Cardiac fibroblast (primary cell): ENCODE measurements around the gene ARHGAP19.

ENCODE experiments used
- DNase-seq, 2 donors: peaks; one replicate each; pipeline versions ENCODE4 v3.0.0 to v3.0.0-alpha.2; 2010; ENCODE audit warnings: low read depth in 2 of 2
- H3K4me3 ChIP-seq, 2 donors: replicated peaks in 1 of 2; 1 replicate in 1 of 2; 2 replicates in 1 of 2; pipeline ENCODE4 v1.5.1; 2011; ENCODE audit warnings: low read depth in 2 of 2, low read length in 2 of 2, mild to moderate bottlenecking in 2 of 2, moderate library complexity in 1 of 2
- CTCF ChIP-seq: IDR thresholded peaks from one replicate; pipeline ENCODE4 v1.5.1; 2011; ENCODE audit warnings: low read depth, mild to moderate bottlenecking, low read length, inconsistent platforms

ARHGAP19 gene

GRCh38 chr10:97180363-97180755, 112.1 kb downstream of the ARHGAP19 start:
- DNase-seq = no peak
- no peak overlapping the region for H3K4me3 ChIP-seq
- TF ChIP-seq CTCF = no peak

DNA sequence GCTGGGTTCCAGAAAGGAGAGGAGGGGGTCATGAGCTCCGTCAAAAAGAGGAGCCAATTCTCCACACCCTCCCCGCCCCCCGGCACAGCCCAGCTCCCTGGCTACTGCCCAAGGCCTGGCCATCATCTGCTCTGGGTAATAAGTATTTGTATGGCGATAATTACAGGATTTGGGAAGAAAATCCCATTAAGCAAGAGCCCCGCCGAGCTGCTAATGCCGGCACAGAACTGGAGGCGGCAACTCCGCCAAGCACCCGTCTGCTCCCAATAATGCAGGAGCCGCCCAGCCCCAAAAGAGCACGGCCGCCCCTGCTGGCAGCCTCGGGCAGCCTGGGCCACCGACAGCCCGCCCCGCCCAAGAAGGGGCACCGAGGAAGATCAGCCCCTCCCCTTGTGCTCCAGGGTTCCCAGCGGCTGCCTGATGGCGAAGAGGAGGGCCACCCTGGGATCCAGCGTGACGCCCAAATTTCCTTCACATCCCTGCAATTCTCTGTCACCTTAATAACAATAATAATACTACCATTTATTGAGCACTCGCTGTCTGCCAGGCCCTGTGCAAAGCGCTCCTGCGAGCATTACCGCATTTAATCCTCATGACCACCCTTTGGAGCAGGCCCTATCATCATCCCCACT, 112.6 kb downstream of the ARHGAP19 start:
- TF ChIP-seq CTCF = no peak
- no peak for DNase-seq
- H3K4me3 ChIP-seq = no peak overlapping the region

- H3K4me3 ChIP-seq = no peak overlapping the region
- DNase-seq = no peak
- TF ChIP-seq CTCF = no peak
Measured at GRCh38 chr10:97179311-97179710, 113.1 kb downstream of the ARHGAP19 start.

DNA sequence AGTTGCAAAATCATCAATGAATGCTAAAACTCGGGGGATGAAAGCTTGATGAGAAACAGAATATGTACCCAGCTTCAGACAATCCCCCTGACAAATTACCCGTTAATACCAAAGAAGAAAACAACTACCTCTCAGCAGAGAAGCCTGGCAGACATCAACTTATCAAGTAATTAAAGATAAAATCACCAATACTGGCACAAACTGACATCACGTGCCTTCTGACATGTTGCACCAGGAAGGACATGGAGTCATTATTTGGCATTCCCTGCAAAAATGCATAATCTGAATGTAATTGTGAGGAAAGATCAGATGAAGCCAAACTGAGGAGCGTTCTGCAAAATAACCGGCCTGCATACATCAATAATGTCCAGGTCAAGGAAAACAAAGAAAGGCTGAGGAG, 114.4 kb downstream of the ARHGAP19 start:
- H3K4me3 ChIP-seq = no peak overlapping the region
- no peak for DNase-seq
- TF ChIP-seq CTCF = no peak

DNA sequence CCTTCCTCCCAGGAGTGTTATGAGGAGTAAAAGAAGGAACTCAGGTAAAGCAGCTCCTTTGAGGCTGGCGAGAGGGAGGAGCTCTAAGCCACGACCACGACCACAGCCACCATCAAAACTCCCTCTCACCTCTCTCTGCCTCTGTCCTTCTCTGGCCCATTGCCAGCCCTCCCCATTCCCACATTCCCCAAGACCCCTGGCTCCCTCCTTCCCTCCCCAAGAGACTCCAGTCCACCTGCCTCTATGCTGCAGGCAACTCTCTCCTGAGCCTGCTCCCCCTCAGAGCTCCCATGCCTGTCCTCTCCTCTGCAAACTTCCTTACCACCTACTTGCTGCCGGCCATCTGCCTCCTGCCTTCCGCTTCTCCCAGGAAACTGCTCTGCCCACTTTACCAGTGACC, 116.2 kb downstream of the ARHGAP19 start:
- no peak for DNase-seq
- TF ChIP-seq CTCF = no peak
- H3K4me3 ChIP-seq = no peak overlapping the region

DNA sequence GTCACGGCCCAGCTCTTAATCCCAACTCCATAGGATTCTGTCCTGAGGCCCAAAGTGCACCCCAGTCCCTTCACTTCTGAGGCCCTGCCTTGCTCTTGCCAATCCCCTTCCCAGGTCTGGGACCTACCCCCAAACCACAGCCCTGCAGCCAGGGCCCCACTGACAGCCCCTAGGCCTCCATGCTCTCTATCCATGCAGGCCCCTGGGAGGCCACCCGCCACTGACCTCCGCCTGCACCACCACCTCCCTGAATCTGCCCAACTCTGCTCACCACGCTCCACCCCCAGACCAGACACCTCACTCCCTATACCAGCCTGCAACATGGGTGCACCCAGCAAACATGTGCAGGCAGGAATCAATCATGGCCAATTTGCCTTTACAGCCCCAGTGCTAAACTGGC, 116.9 kb downstream of the ARHGAP19 start:
- H3K4me3 ChIP-seq = no peak overlapping the region
- no peak for TF ChIP-seq CTCF
- no peak for DNase-seq

DNA sequence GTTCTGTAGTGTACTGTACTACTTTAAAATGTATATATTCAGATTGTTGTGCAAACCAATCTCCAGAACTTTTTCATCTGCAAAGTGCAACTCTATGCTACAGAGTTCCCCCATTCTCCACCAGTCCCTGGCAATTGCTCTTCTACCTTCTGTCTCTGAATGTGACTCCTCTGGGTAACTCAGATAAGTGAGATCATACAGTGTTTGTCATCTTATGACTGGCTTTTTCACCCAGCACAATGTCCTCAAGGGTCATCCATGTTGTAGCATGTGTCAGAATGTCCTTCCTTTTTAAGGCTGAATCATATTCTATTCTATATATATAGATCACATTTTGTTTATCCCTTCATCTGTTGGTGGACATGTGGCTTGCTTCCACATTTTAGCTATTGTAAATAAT, 117.5 kb downstream of the ARHGAP19 start:
- no peak overlapping the region for H3K4me3 ChIP-seq
- no peak for DNase-seq
- TF ChIP-seq CTCF = no peak
